Measurements from ENCODE around the gene PJA2. TPM values are rescaled to one million over a fixed set of nuclear protein-coding genes. Genes with fewer than 3 reads are reported as not detected.

Gene PJA2
- total and polyA plus RNA-seq, 4 experiments from 2014 or later = 57.2 to 90.6 (median 75.0) TPM

DNA sequence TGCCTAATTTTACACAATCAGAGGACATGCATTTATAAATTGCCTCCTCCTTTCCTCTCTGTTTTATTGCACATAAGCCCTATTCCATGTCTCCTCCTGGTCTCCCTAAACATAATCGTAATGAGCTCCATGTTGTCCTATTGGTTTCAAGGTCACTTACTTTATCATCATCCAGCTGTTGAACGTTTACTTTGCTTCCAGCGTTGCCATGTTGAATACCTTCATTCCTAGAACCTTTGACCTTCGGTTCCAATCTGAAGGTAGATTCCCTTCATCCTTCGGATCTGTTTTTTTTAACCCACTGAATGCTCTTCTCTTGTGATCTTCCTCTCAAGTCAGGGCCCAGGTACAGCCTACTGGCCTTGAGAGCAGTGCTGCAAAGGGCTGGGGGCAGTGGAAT lies 84.3 kb downstream of the PJA2 start:
- no peak overlapping the region for H3K27ac ChIP-seq (ENCODE audit: low read depth, low read length)
- Mint-ChIP-seq H3K36me3 (peaks cover 12 to 16% of the 10 kb centered on the region in 2 donors), H3K4me1 (peaks cover 0 to 2% (median 0%) of the 10 kb centered on the region in 4 donors), H3K4me3 (no peak overlapping the region), H3K27me3 (no peaks in the 10 kb centered on the region), H3K27ac (peak overlapping the region in 1 of 7 donors; percentile 44), H3K9me3 (no peaks in the 10 kb centered on the region)
- H3K4me3 ChIP-seq (ENCODE audit: low read length in 2 of 2) = no peak overlapping the region
- intact Hi-C loops (cut with micrococcal nuclease) = no loop called here
- H3K9me3 ChIP-seq (ENCODE audit: control insufficient read depth in 1 of 2, low read length in 2 of 2) = no peaks in the 10 kb centered on the region
- ChIA-PET CTCF (ENCODE audit: partially characterized antibody) (interaction anchor here (1.4 kb wide), 1 partner anchor 9 kb away, joined by 3 read pairs; no protein-coding TSS in a partner anchor), POLR2A (ENCODE audit: partially characterized antibody) (no interaction called here)
- H3K27me3 ChIP-seq (ENCODE audit: insufficient read depth, low read length) = no peaks in the 10 kb centered on the region
- H3K36me3 ChIP-seq (ENCODE audit: insufficient read depth, low read length) = no peaks in the 10 kb centered on the region
- DNase-seq = no peak
- H3K4me1 ChIP-seq (ENCODE audit: insufficient read depth, low read length) = no peaks in the 10 kb centered on the region

DNA sequence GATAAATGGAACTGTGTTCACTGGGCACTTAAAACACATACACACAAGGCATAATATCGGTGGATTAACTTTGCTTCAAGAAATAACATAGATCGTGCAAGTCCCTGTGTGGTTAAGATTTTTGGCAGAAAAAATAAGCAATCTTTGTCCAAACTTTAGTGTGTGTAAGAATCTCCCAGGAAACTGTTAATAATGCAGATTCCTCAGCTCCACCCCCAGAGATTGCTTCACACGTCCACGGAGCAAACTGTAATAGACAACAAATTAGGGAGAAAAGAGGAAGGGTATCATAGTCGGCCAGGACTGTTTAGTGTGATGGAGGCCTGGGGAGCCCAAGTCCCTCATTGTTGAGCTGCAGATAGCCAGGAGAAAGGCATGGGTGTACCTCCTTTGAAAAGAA lies 84.8 kb downstream of the PJA2 start:
- Mint-ChIP-seq H3K27ac (peak overlapping the region in 1 of 7 donors; percentile 84), H3K4me1 (peaks cover 0 to 2% (median 0%) of the 10 kb centered on the region in 4 donors), H3K4me3 (no peak overlapping the region), H3K9me3 (no peaks in the 10 kb centered on the region), H3K36me3 (peaks cover 15 to 16% of the 10 kb centered on the region in 2 donors), H3K27me3 (no peaks in the 10 kb centered on the region)
- H3K9me3 ChIP-seq (ENCODE audit: control insufficient read depth in 1 of 2, low read length in 2 of 2) = no peaks in the 10 kb centered on the region
- no peaks in the 10 kb centered on the region for H3K36me3 ChIP-seq (ENCODE audit: insufficient read depth, low read length)
- no peak for DNase-seq
- ChIA-PET CTCF (ENCODE audit: partially characterized antibody) (interaction anchor here (1.4 kb wide), 1 partner anchor 8 kb away, joined by 3 read pairs; no protein-coding TSS in a partner anchor), POLR2A (ENCODE audit: partially characterized antibody) (no interaction called here)
- no peak overlapping the region for H3K27ac ChIP-seq (ENCODE audit: low read depth, low read length)
- intact Hi-C loops (cut with micrococcal nuclease) = no loop called here
- H3K27me3 ChIP-seq (ENCODE audit: insufficient read depth, low read length) = no peaks in the 10 kb centered on the region
- no peaks in the 10 kb centered on the region for H3K4me1 ChIP-seq (ENCODE audit: insufficient read depth, low read length)
- no peak overlapping the region for H3K4me3 ChIP-seq (ENCODE audit: low read length in 2 of 2)

DNA sequence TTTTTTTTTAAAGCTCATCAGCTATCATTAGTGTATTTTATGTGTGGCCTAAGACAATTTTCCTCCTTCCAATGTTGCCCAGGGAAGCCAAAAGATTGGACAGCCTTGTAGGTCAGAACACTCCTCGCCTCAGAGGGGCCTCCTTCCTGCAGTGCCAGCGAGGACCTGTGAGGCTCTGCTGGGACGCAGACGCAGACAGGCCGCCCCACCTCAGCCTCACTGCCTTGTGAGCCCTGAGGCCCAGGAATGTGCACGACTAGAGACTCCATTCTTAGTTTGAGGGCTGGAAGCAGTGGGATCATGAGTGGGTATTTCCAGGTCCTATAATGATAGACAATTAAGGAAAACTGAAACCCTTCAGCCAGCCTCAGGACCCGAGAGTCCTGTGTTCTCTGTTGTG lies 85.4 kb downstream of the PJA2 start:
- Mint-ChIP-seq H3K9me3 (no peaks in the 10 kb centered on the region), H3K4me3 (no peak overlapping the region), H3K27ac (peak overlapping the region in 1 of 7 donors; percentile 38), H3K36me3 (peaks cover 15 to 16% of the 10 kb centered on the region in 2 donors), H3K4me1 (peaks cover 0 to 2% (median 0%) of the 10 kb centered on the region in 4 donors), H3K27me3 (no peaks in the 10 kb centered on the region)
- ChIA-PET CTCF (ENCODE audit: partially characterized antibody) (interaction anchor here (1.1 kb wide), 1 partner anchor 34 kb away, joined by 3 read pairs; no protein-coding TSS in a partner anchor), POLR2A (ENCODE audit: partially characterized antibody) (no interaction called here)
- intact Hi-C loops (cut with micrococcal nuclease) = no loop called here
- H3K9me3 ChIP-seq (ENCODE audit: control insufficient read depth in 1 of 2, low read length in 2 of 2) = no peaks in the 10 kb centered on the region
- H3K27me3 ChIP-seq (ENCODE audit: insufficient read depth, low read length) = no peaks in the 10 kb centered on the region
- H3K36me3 ChIP-seq (ENCODE audit: insufficient read depth, low read length) = no peaks in the 10 kb centered on the region
- H3K27ac ChIP-seq (ENCODE audit: low read depth, low read length) = no peak overlapping the region
- H3K4me3 ChIP-seq (ENCODE audit: low read length in 2 of 2) = no peak overlapping the region
- DNase-seq = no peak
- H3K4me1 ChIP-seq (ENCODE audit: insufficient read depth, low read length) = no peaks in the 10 kb centered on the region

GRCh38 chr5:109322694-109323093 lies 87.1 kb downstream of the PJA2 start:
- Histone ChIP-seq H3K9me3 (ENCODE audit: control insufficient read depth in 1 of 2, low read length in 2 of 2) (no peaks in the 10 kb centered on the region), H3K36me3 (ENCODE audit: insufficient read depth, low read length) (no peaks in the 10 kb centered on the region), H3K4me1 (ENCODE audit: insufficient read depth, low read length) (no peaks in the 10 kb centered on the region), H3K27ac (ENCODE audit: low read depth, low read length) (no peak overlapping the region), H3K27me3 (ENCODE audit: insufficient read depth, low read length) (no peaks in the 10 kb centered on the region), H3K4me3 (ENCODE audit: low read length in 2 of 2) (no peak overlapping the region)
- no peak for DNase-seq
- Mint-ChIP-seq H3K4me1 (no peaks in the 10 kb centered on the region), H3K27ac (no peak overlapping the region), H3K36me3 (peaks cover 12 to 15% of the 10 kb centered on the region in 2 donors), H3K4me3 (no peak overlapping the region), H3K27me3 (no peaks in the 10 kb centered on the region), H3K9me3 (no peaks in the 10 kb centered on the region)
- ChIA-PET CTCF (ENCODE audit: partially characterized antibody) (no interaction called here), POLR2A (ENCODE audit: partially characterized antibody) (no interaction called here)
- intact Hi-C loops (cut with micrococcal nuclease) = no loop called here

DNA sequence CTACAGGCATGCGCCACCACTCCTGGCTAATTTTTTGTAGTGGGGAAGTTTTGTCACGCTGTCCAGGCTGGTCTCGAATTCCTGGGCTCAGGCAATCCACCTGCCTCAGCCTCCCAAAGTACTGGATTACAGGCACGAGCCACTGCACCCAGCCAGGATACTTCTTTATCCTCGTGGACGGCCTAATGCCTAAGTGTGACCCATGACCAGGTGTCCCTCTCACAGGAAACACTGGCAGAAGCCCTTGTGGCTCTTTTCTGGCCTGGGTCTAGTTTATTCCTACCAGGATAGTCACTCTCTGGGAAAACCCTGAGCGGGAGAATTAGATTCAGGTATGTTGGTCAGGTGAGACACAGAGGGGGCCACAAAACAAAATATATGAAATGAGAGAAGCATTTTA lies 90.4 kb downstream of the PJA2 start:
- Histone ChIP-seq H3K36me3 (ENCODE audit: insufficient read depth, low read length) (no peaks in the 10 kb centered on the region), H3K4me3 (ENCODE audit: low read length in 2 of 2) (no peak overlapping the region), H3K4me1 (ENCODE audit: insufficient read depth, low read length) (no peaks in the 10 kb centered on the region), H3K9me3 (ENCODE audit: control insufficient read depth in 1 of 2, low read length in 2 of 2) (no peaks in the 10 kb centered on the region), H3K27me3 (ENCODE audit: insufficient read depth, low read length) (no peaks in the 10 kb centered on the region), H3K27ac (ENCODE audit: low read depth, low read length) (no peak overlapping the region)
- Mint-ChIP-seq H3K36me3 (peaks cover 0 to 5% of the 10 kb centered on the region in 2 donors), H3K27ac (no peak overlapping the region), H3K27me3 (no peaks in the 10 kb centered on the region), H3K4me1 (no peaks in the 10 kb centered on the region), H3K4me3 (no peak overlapping the region), H3K9me3 (no peaks in the 10 kb centered on the region)
- ChIA-PET POLR2A (ENCODE audit: partially characterized antibody) (no interaction called here), CTCF (ENCODE audit: partially characterized antibody) (interaction anchor here (1.0 kb wide), 1 partner anchor 11 kb away, joined by 3 read pairs; no protein-coding TSS in a partner anchor)
- no peak for DNase-seq
- intact Hi-C loops (cut with micrococcal nuclease) = no loop called here

DNA sequence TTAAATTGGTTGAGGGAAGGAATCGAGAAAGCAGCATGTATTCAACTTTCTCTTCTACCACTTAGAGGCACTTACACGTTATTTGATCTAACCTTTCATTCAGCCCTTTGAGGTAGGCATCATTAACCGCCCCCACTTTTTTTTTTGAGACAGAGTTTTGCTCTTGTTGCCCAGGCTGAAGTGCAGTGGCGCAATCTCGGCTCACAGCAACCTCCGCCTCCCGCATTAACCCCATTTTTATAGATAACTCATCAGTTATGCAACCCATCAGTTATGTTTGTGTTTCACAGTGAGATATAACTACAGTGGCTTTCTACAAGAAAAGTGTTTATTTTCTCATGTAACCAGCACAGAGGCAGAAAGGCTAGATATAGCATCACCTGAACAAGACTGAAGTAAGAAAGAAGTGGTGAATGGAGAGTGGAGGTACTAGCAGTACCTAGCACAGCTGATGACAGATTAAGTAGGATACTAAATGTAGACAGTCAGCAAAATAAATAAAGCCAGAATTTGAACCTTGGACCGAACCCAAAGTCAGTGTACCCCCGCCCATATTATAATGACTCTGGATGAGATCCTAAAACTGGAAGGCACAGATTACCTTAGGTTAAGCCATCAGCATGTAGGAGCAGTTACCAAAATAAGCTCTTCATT lies 91.2 kb downstream of the PJA2 start:
- Mint-ChIP-seq H3K4me3 (no peak overlapping the region), H3K27me3 (no peaks in the 10 kb centered on the region), H3K9me3 (no peaks in the 10 kb centered on the region), H3K4me1 (no peaks in the 10 kb centered on the region), H3K36me3 (peaks cover 0 to 5% of the 10 kb centered on the region in 2 donors), H3K27ac (peak overlapping the region in 1 of 7 donors; percentile 30)
- Histone ChIP-seq H3K9me3 (ENCODE audit: control insufficient read depth in 1 of 2, low read length in 2 of 2) (no peaks in the 10 kb centered on the region), H3K4me1 (ENCODE audit: insufficient read depth, low read length) (no peaks in the 10 kb centered on the region), H3K27me3 (ENCODE audit: insufficient read depth, low read length) (no peaks in the 10 kb centered on the region), H3K4me3 (ENCODE audit: low read length in 2 of 2) (no peak overlapping the region), H3K36me3 (ENCODE audit: insufficient read depth, low read length) (no peaks in the 10 kb centered on the region), H3K27ac (ENCODE audit: low read depth, low read length) (no peak overlapping the region)
- ChIA-PET POLR2A (ENCODE audit: partially characterized antibody) (no interaction called here), CTCF (ENCODE audit: partially characterized antibody) (interaction anchor here (1.0 kb wide), 1 partner anchor 12 kb away, joined by 3 read pairs; no protein-coding TSS in a partner anchor)
- DNase-seq = no peak
- intact Hi-C loops (cut with micrococcal nuclease) = no loop called here

DNA sequence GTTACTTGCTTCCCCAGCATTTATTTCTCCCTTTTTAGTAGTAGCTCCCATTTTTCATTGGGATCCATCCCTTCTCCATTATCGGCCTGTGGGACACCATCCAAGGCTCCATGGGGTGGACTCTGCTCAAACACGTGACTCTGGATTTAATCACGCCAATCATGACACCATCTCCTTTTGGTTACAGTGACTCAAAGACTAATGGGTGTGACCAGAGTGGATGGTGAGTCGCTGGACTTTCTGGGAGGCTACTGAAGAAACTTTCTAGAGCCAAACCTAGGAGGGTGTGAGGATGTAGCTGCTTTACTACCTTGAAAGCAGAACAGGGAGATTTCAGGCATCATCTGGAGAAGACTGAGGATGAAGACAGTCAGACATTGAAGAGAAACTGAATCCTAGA lies 93.1 kb downstream of the PJA2 start:
- ChIA-PET CTCF (ENCODE audit: partially characterized antibody) (interaction anchor here (1.4 kb wide), 1 partner anchor 9 kb away, joined by 3 read pairs; no protein-coding TSS in a partner anchor), POLR2A (ENCODE audit: partially characterized antibody) (no interaction called here)
- Mint-ChIP-seq H3K4me1 (no peaks in the 10 kb centered on the region), H3K9me3 (no peaks in the 10 kb centered on the region), H3K36me3 (peaks cover 0 to 9% of the 10 kb centered on the region in 2 donors), H3K4me3 (no peak overlapping the region), H3K27ac (no peak overlapping the region), H3K27me3 (no peaks in the 10 kb centered on the region)
- Histone ChIP-seq H3K9me3 (ENCODE audit: control insufficient read depth in 1 of 2, low read length in 2 of 2) (no peaks in the 10 kb centered on the region), H3K36me3 (ENCODE audit: insufficient read depth, low read length) (no peaks in the 10 kb centered on the region), H3K4me1 (ENCODE audit: insufficient read depth, low read length) (no peaks in the 10 kb centered on the region), H3K4me3 (ENCODE audit: low read length in 2 of 2) (no peak overlapping the region), H3K27ac (ENCODE audit: low read depth, low read length) (no peak overlapping the region), H3K27me3 (ENCODE audit: insufficient read depth, low read length) (no peaks in the 10 kb centered on the region)
- DNase-seq = no peak
- intact Hi-C loops (cut with micrococcal nuclease) = no loop called here
